WTC11 (cell line): ENCODE results near the gene RAP1GDS1. TPM values are rescaled to one million over a fixed set of nuclear protein-coding genes. Genes with fewer than 3 reads are reported as not detected.

Experiments used
- ATAC-seq: fragments of 200-7000 bp; cut with Tn5 transposase; 2 replicates; pipeline ENCODE4 v1.10.0; 2021; ENCODE audit warnings: mild to moderate bottlenecking, moderate library complexity
- CTCF ChIA-PET: fragments of 300-600 bp; sonication (Branson Sonifier 250); formaldehyde crosslinking; loops from one replicate; lab custom pipeline; 2021; ENCODE audit warnings: antibody characterized with exemption; lab: Charles Lee
- POLR2A ChIA-PET: fragments of 350-600 bp; sonication (Branson Sonifier 250); formaldehyde crosslinking; loops from one replicate; lab custom pipeline; 2021; ENCODE audit warnings: antibody characterized with exemption; lab: Charles Lee
- DNase-seq: peaks from one replicate; pipeline ENCODE4 v3.0.0; 2021; ENCODE audit warnings: low spot score
- H3K27ac Mint-ChIP-seq: 2 replicates; pipeline ENCODE4 v1.8.0; 2021; ENCODE audit warnings: mixed read lengths
- H3K27me3 Mint-ChIP-seq: 2 replicates; pipeline ENCODE4 v1.8.0; 2021; ENCODE audit warnings: low read depth, mild to moderate bottlenecking, moderate library complexity, mixed read lengths
- H3K36me3 Mint-ChIP-seq: 2 replicates; pipeline ENCODE4 v1.8.0; 2021; ENCODE audit warnings: mixed read lengths
- H3K4me1 Mint-ChIP-seq: 2 replicates; pipeline ENCODE4 v1.8.0; 2022; ENCODE audit warnings: mixed read lengths
- H3K4me3 Mint-ChIP-seq: 2 replicates; pipeline ENCODE4 v1.8.0; 2021; ENCODE audit warnings: mild to moderate bottlenecking, moderate library complexity, mixed read lengths
- H3K9me3 Mint-ChIP-seq: 2 replicates; pipeline ENCODE4 v1.8.0; 2021; ENCODE audit warnings: mixed read lengths
- AFF4 ChIP-seq: sonication (generic); formaldehyde crosslinking; IDR thresholded peaks from 2 replicates; pipeline ENCODE4 v1.8.1; 2023; ENCODE audit warnings: mild to moderate bottlenecking, missing genetic modification reagents, borderline replicate concordance
- AR ChIP-seq: fragments of 250-450 bp; sonication (Bioruptor Pico); IDR thresholded peaks from 2 replicates; pipeline ENCODE4 v1.9.0; 2021; ENCODE audit warnings: mild to moderate bottlenecking
- ATF1 ChIP-seq: sonication (generic); formaldehyde crosslinking; IDR thresholded peaks from 2 replicates; pipeline ENCODE4 v1.8.1; 2023; ENCODE audit warnings: mild to moderate bottlenecking, moderate library complexity, missing genetic modification reagents
- ATF6 ChIP-seq: sonication (generic); formaldehyde crosslinking; IDR thresholded peaks from 2 replicates; pipeline ENCODE4 v1.8.1; 2023; ENCODE audit warnings: mild to moderate bottlenecking, missing genetic modification reagents
- CTCF ChIP-seq: fragments of 200-600 bp; IDR thresholded peaks from 2 replicates; pipeline ENCODE4 v1.8.0; 2022; ENCODE audit warnings: antibody characterized with exemption
- FOXP1 ChIP-seq: sonication (generic); formaldehyde crosslinking; IDR thresholded peaks from 2 replicates; pipeline ENCODE4 v1.8.0; 2022; ENCODE audit warnings: missing genetic modification reagents, mild to moderate bottlenecking, moderate library complexity, borderline replicate concordance
- FOXP4 ChIP-seq: sonication (generic); formaldehyde crosslinking; IDR thresholded peaks from 2 replicates; pipeline ENCODE4 v1.8.0; 2022; ENCODE audit warnings: mild to moderate bottlenecking, missing genetic modification reagents
- IRF2 ChIP-seq: sonication (generic); formaldehyde crosslinking; IDR thresholded peaks from 2 replicates; pipeline ENCODE4 v1.8.0; 2022; ENCODE audit warnings: low read depth, missing genetic modification reagents, borderline replicate concordance
- NFYB ChIP-seq: sonication (generic); formaldehyde crosslinking; conservative IDR thresholded peaks from 2 replicates; pipeline ENCODE4 v1.8.0; 2022; ENCODE audit warnings: low read depth, missing genetic modification reagents
- RORB ChIP-seq: fragments of 250-450 bp; sonication (Bioruptor Pico); IDR thresholded peaks from 2 replicates; pipeline ENCODE4 v1.9.0; 2021; ENCODE audit warnings: mild to moderate bottlenecking
- SP1 ChIP-seq: sonication (generic); formaldehyde crosslinking; conservative IDR thresholded peaks from 2 replicates; pipeline ENCODE4 v1.8.1; 2022; ENCODE audit warnings: missing genetic modification reagents
- TCF7 ChIP-seq: sonication (generic); formaldehyde crosslinking; IDR thresholded peaks from 2 replicates; pipeline ENCODE4 v1.8.0; 2022; ENCODE audit warnings: mild to moderate bottlenecking, low read depth, missing genetic modification reagents, moderate library complexity
- TEAD1 ChIP-seq: sonication (generic); formaldehyde crosslinking; IDR thresholded peaks from 2 replicates; pipeline ENCODE4 v1.8.0; 2022; ENCODE audit warnings: mild to moderate bottlenecking, missing genetic modification reagents
- TP53 ChIP-seq: sonication (generic); formaldehyde crosslinking; IDR thresholded peaks from 2 replicates; pipeline ENCODE4 v1.8.1; 2023; ENCODE audit warnings: mild to moderate bottlenecking, missing genetic modification reagents
- USF1 ChIP-seq: sonication (generic); formaldehyde crosslinking; IDR thresholded peaks from 2 replicates; pipeline ENCODE4 v1.8.0; 2022; ENCODE audit warnings: mild to moderate bottlenecking, missing genetic modification reagents
- USF2 ChIP-seq: sonication (generic); formaldehyde crosslinking; IDR thresholded peaks from 2 replicates; pipeline ENCODE4 v1.8.1; 2023; ENCODE audit warnings: mild to moderate bottlenecking, missing genetic modification reagents, moderate library complexity
- ZNF121 ChIP-seq: sonication (generic); formaldehyde crosslinking; IDR thresholded peaks from 2 replicates; pipeline ENCODE4 v1.8.0; 2023; ENCODE audit warnings: missing genetic modification reagents
- ZNF138 ChIP-seq: sonication (generic); formaldehyde crosslinking; conservative IDR thresholded peaks from 2 replicates; pipeline ENCODE4 v1.8.1; 2022; ENCODE audit warnings: mild to moderate bottlenecking, moderate library complexity, missing genetic modification reagents
- ZNF396 ChIP-seq: fragments of 250-450 bp; sonication (Bioruptor Pico); IDR thresholded peaks from 2 replicates; pipeline ENCODE4 v1.8.0; 2021; ENCODE audit warnings: mild to moderate bottlenecking, moderate library complexity, borderline replicate concordance
- ZNF512 ChIP-seq: sonication (generic); formaldehyde crosslinking; IDR thresholded peaks from 2 replicates; pipeline ENCODE4 v1.8.1; 2022; ENCODE audit warnings: missing genetic modification reagents, borderline replicate concordance
- total RNA-seq: library from RNA; stranded (reverse); gene quantifications from 3 replicates; pipeline ENCODE4 v1.2.3, GENCODE V29; 2021

The RAP1GDS1 gene
- total RNA-seq, 1 experiment from 2014 or later: 29.9 TPM

- ChIA-PET POLR2A (no interaction called here), CTCF (no interaction called here)
- ATAC-seq: no peak
- Mint-ChIP-seq H3K4me1 (no peaks in the 10 kb centered on the region), H3K36me3 (no peaks in the 10 kb centered on the region), H3K9me3 (no peaks in the 10 kb centered on the region), H3K27ac (no peak overlapping the region), H3K4me3 (no peak overlapping the region), H3K27me3 (no peaks in the 10 kb centered on the region)
- no peak for TF ChIP-seq AR (CRISPR knock-in tag)
- no peak for TF ChIP-seq USF2 (CRISPR knock-in tag)
- TF ChIP-seq ZNF396 (CRISPR knock-in tag): no peak
- no peak for TF ChIP-seq FOXP4
- TF ChIP-seq SP1 (CRISPR knock-in tag): no peak
- no peak for TF ChIP-seq ZNF121 (CRISPR knock-in tag)
- no peak for TF ChIP-seq FOXP1 (CRISPR knock-in tag)
- TF ChIP-seq NFYB (CRISPR knock-in tag): no peak
- no peak for TF ChIP-seq TCF7 (CRISPR knock-in tag)
- DNase-seq: no peak
Measured at GRCh38 chr4:98230961-98231360, 30.2 kb upstream of the RAP1GDS1 start.

GRCh38 chr4:98232202-98232601 is 29.0 kb upstream of the RAP1GDS1 start:
- Mint-ChIP-seq H3K9me3 (no peaks in the 10 kb centered on the region), H3K36me3 (no peaks in the 10 kb centered on the region), H3K27me3 (no peaks in the 10 kb centered on the region), H3K4me1 (peaks cover 3% of the 10 kb centered on the region), H3K27ac (no peak overlapping the region), H3K4me3 (no peak overlapping the region)
- no peak for DNase-seq
- POLR2A ChIA-PET: no interaction called here
- no peak for ATAC-seq
- CTCF ChIA-PET: no interaction called here
- no peak for TF ChIP-seq ATF6
- no peak for TF ChIP-seq ATF1 (CRISPR knock-in tag)
- TF ChIP-seq IRF2: no peak
- TF ChIP-seq FOXP1 (CRISPR knock-in tag): no peak
- no peak for TF ChIP-seq TP53 (CRISPR knock-in tag)
- TF ChIP-seq CTCF: no peak
- no peak for TF ChIP-seq TEAD1
- no peak for TF ChIP-seq ZNF512 (CRISPR knock-in tag)
- TF ChIP-seq USF1 (CRISPR knock-in tag): no peak
- TF ChIP-seq AFF4: no peak
- no peak for TF ChIP-seq ZNF138
- no peak for TF ChIP-seq RORB
